HCT116 (cell line): ENCODE data around the gene EFCAB12. TPM values are rescaled to one million over a fixed set of nuclear protein-coding genes. Genes with fewer than 3 reads are reported as not detected.
A peak's percentile ranks its signal among the peaks of the same experiment; 100 is the strongest.
"Not testable (repeated sequence)": the region's sequence is repeated elsewhere in the genome, so short reads cannot be mapped to it uniquely, and the experiment has no call there.

Source experiments
- ATAC-seq: fragments of 200-7000 bp; cut with Tn5 transposase; 2 replicates; pipeline ENCODE4 v1.9.1; 2020; ENCODE audit warnings: mild to moderate bottlenecking, moderate library complexity
- BruUV-seq: library from RNA; stranded (reverse); fragments of 400-500 nt; replicated peaks from 2 replicates; lab custom pipeline; 2021; lab: Mats Ljungman, UMichigan
- CTCF ChIA-PET: fragments of 300-600 bp; sonication (Branson Sonifier 250); formaldehyde crosslinking; loops from one replicate; lab custom pipeline; 2021; ENCODE audit warnings: antibody characterized with exemption; lab: Charles Lee
- POLR2A ChIA-PET: fragments of 300-600, 350-600 bp; sonication (Branson Sonifier 250); formaldehyde crosslinking; loops from one replicate; lab custom pipeline; 2021; ENCODE audit warnings: antibody characterized with exemption; lab: Charles Lee
- RAD21 ChIA-PET, 2 experiments: fragments of 300-600 bp; sonication (Branson Sonifier 250); formaldehyde crosslinking; loops; one replicate each; lab custom pipeline; 2023; ENCODE audit warnings: low total read pairs in 2 of 2; ENCODE audit not compliant: uncharacterized antibody in 2 of 2, unreplicated experiment in 2 of 2, low non-redundant PET in 1 of 2; lab: Charles Lee
- DNase-seq: peaks from one replicate; pipeline ENCODE4 v3.0.0-alpha.2; 2010; ENCODE audit warnings: low read depth, low spot score
- H2AFZ ChIP-seq: fragments of 200-600 bp; shearing (Covaris generic), sonication (generic); 2 replicates; pipeline ENCODE4 v1.6.1; 2017; ENCODE audit warnings: low read depth, mixed run types, mixed read lengths, antibody characterized with exemption, low read length; ENCODE audit not compliant: poor library complexity, severe bottlenecking
- H3K27ac ChIP-seq: 2 replicates; pipeline ENCODE4 v1.5.1; 2012; ENCODE audit warnings: low read depth, low read length
- H3K27me3 ChIP-seq: fragments of 200-600 bp; sonication (generic); 2 replicates; pipeline ENCODE4 v1.6.1; 2016; ENCODE audit warnings: mixed run types, low read length, mixed read lengths; ENCODE audit not compliant: insufficient read depth
- H3K36me3 ChIP-seq, 2 experiments: fragments of 200-500 bp in 1 of 2; fragments of 200-600 bp in 1 of 2; sonication (Bioruptor generic) in 1 of 2; sonication (generic) in 1 of 2; 2 replicates each; pipeline versions ENCODE4 v1.5.1 to v1.6.1; 2014 to 2016; ENCODE audit warnings: low read length in 2 of 2, inconsistent platforms in 1 of 2, mixed read lengths in 1 of 2, mixed run types in 1 of 2; ENCODE audit not compliant: insufficient read depth in 2 of 2, control insufficient read depth in 1 of 2
- H3K4me1 ChIP-seq, 2 experiments: fragments of 200-600 bp in 1 of 2; sonication (generic) in 1 of 2; 2 replicates each; pipeline versions ENCODE4 v1.5.1 to v1.6.1; 2012 to 2017; ENCODE audit warnings: low read length in 2 of 2, inconsistent platforms in 1 of 2, mild to moderate bottlenecking in 1 of 2, mixed read lengths in 1 of 2, mixed run types in 1 of 2, moderate library complexity in 1 of 2; ENCODE audit not compliant: insufficient read depth in 2 of 2, control insufficient read depth in 1 of 2
- H3K4me2 ChIP-seq: fragments of 200-600 bp; sonication (generic); 2 replicates; pipeline ENCODE4 v1.6.1; 2017; ENCODE audit warnings: mixed run types, low read length, mixed read lengths
- H3K4me3 ChIP-seq, 2 experiments: fragments of 200-600 bp in 1 of 2; sonication (generic) in 1 of 2; replicated peaks in 1 of 2; 2 replicates each; pipeline ENCODE4 v1.5.1; 2011 to 2016; ENCODE audit warnings: low read length in 2 of 2, control low read depth in 1 of 2, low read depth in 1 of 2, mild to moderate bottlenecking in 1 of 2, mixed read lengths in 1 of 2, mixed run types in 1 of 2
- H3K79me2 ChIP-seq: fragments of 200-600 bp; sonication (generic); 2 replicates; pipeline ENCODE4 v1.6.1; 2017; ENCODE audit warnings: mild to moderate bottlenecking, mixed run types, low read length, moderate library complexity, mixed read lengths; ENCODE audit not compliant: insufficient read depth
- H3K9ac ChIP-seq: fragments of 200-600 bp; sonication (generic); 2 replicates; pipeline ENCODE4 v1.6.1; 2016; ENCODE audit warnings: low read length, mixed read lengths
- H3K9me2 ChIP-seq: fragments of 200-600 bp; sonication (generic), shearing (Covaris generic); 2 replicates; pipeline ENCODE4 v1.6.1; 2017; ENCODE audit warnings: mixed run types, mild to moderate bottlenecking, moderate library complexity; ENCODE audit not compliant: insufficient read depth
- H3K9me3 ChIP-seq, 2 experiments: fragments of 200-500 bp in 1 of 2; fragments of 200-600 bp in 1 of 2; sonication (Bioruptor generic) in 1 of 2; sonication (generic) in 1 of 2; 2 replicates each; pipeline ENCODE4 v1.6.1; 2014 to 2017; ENCODE audit warnings: low read length in 2 of 2, mixed read lengths in 2 of 2, inconsistent platforms in 1 of 2, low read depth in 1 of 2, mild to moderate bottlenecking in 1 of 2, mixed run types in 1 of 2, moderate library complexity in 1 of 2; ENCODE audit not compliant: control insufficient read depth in 1 of 2, insufficient read depth in 1 of 2
- H4K20me1 ChIP-seq: fragments of 200-600 bp; sonication (generic), shearing (Covaris generic); 2 replicates; pipeline ENCODE4 v1.6.1; 2017; ENCODE audit warnings: mixed run types, mild to moderate bottlenecking, moderate library complexity; ENCODE audit not compliant: insufficient read depth
- CTCF ChIP-seq, 3 experiments: fragments of 200-600 bp in 1 of 3; sonication (generic) in 1 of 3; IDR thresholded peaks in 2 of 3; conservative IDR thresholded peaks in 1 of 3; 2 replicates each; pipeline ENCODE4 v1.5.1; 2012 to 2017; ENCODE audit warnings: low read depth in 2 of 3, low read length in 2 of 3, antibody characterized with exemption in 1 of 3, borderline replicate concordance in 1 of 3, control low read depth in 1 of 3, mild to moderate bottlenecking in 1 of 3, mixed read lengths in 1 of 3, mixed run types in 1 of 3, moderate library complexity in 1 of 3; ENCODE audit not compliant: insufficient read depth in 1 of 3
- FOSL1 ChIP-seq: IDR thresholded peaks from 2 replicates; pipeline ENCODE4 v1.6.1; 2012; ENCODE audit warnings: low read depth
- POLR2A ChIP-seq: IDR thresholded peaks from 2 replicates; pipeline ENCODE4 v1.7.0; 2011; ENCODE audit warnings: borderline replicate concordance; ENCODE audit not compliant: insufficient read depth, insufficient read length; ENCODE audit errors: extremely low read depth
- REST ChIP-seq: IDR thresholded peaks from 2 replicates; pipeline ENCODE4 v1.6.1; 2012; ENCODE audit warnings: low read depth
- TCF7L2 ChIP-seq: IDR thresholded peaks from 2 replicates; pipeline ENCODE4 v1.7.0; 2011; ENCODE audit warnings: borderline replicate concordance, inconsistent platforms; ENCODE audit not compliant: insufficient read depth, insufficient read length; ENCODE audit errors: extremely low read depth
- ZFX ChIP-seq: fragments of 450-650 bp; IDR thresholded peaks from 2 replicates; pipeline ENCODE4 v1.6.1; 2017
- intact Hi-C: fragments of 100-400 bp; cut with micrococcal nuclease; formaldehyde crosslinking; loops from 2 replicates; pipeline ENCODE4 v1.10.0; 2022
- total RNA-seq: library from RNA; stranded (reverse); gene quantifications from one replicate; pipeline ENCODE4 v1.2.1, GENCODE V29; 2021; ENCODE audit not compliant: unreplicated experiment

Gene EFCAB12
- total RNA-seq, 1 experiment from 2014 or later, result 0.42 TPM

GRCh38 chr3:129364811-129365210, 63.6 kb downstream of the EFCAB12 start:
- H2AFZ ChIP-seq, CTCF ChIA-PET, H3K4me3 ChIP-seq, BruUV-seq, ATAC-seq, H3K9me3 ChIP-seq, H3K9me2 ChIP-seq, H3K4me2 ChIP-seq, H3K79me2 ChIP-seq, H3K27me3 ChIP-seq, POLR2A ChIA-PET, H3K9ac ChIP-seq, H3K27ac ChIP-seq, H4K20me1 ChIP-seq, intact Hi-C loops, H3K36me3 ChIP-seq, H3K4me1 ChIP-seq, DNase-seq, RAD21 ChIA-PET: not testable (repeated sequence)

- H3K36me3 ChIP-seq, H3K9me2 ChIP-seq, H3K9me3 ChIP-seq, H2AFZ ChIP-seq, POLR2A ChIA-PET, H3K4me3 ChIP-seq, H3K27me3 ChIP-seq, intact Hi-C loops, H3K9ac ChIP-seq, BruUV-seq, H4K20me1 ChIP-seq, H3K4me2 ChIP-seq, H3K79me2 ChIP-seq, RAD21 ChIA-PET, H3K27ac ChIP-seq, DNase-seq, CTCF ChIA-PET, ATAC-seq: not testable (repeated sequence)
- H3K4me1 ChIP-seq, result peaks cover 4 to 14% of the 10 kb centered on the region in 2 experiments; a peak in 3 of 4 replicates
Measured at GRCh38 chr3:129363356-129363755, 65.1 kb downstream of the EFCAB12 start.

GRCh38 chr3:129360705-129361460, 67.6 kb downstream of the EFCAB12 start:
- no peak for DNase-seq
- Histone ChIP-seq H3K9me3 (no peaks in the 10 kb centered on the region), H3K9me2 (no peaks in the 10 kb centered on the region), H3K27ac (no peak overlapping the region), H3K79me2 (no peaks in the 10 kb centered on the region), H3K27me3 (no peaks in the 10 kb centered on the region), H3K4me3 (no peak overlapping the region), H3K4me1 (peaks cover 4 to 8% of the 10 kb centered on the region in 2 experiments; a peak in 3 of 4 replicates), H3K4me2 (no peak overlapping the region), H4K20me1 (no peaks in the 10 kb centered on the region), H3K36me3 (no peaks in the 10 kb centered on the region), H2AFZ (no peak overlapping the region), H3K9ac (no peak overlapping the region)
- ChIA-PET CTCF (no interaction called here), RAD21 (no interaction called here), POLR2A (no interaction called here)
- BruUV-seq, result no TSS peak
- intact Hi-C loops, result no loop called here
- ATAC-seq, result peak; percentile 66
- no peak for TF ChIP-seq CTCF (IDR thresholded peaks at IDR 0.05 in 2 of 3, conservative IDR thresholded peaks at IDR 0.05 in 1 of 3; ENCODE audit: borderline replicate concordance in 1 of 3, insufficient read depth in 1 of 3, low read depth in 2 of 3, low read length in 2 of 3)
- TF ChIP-seq REST, result no peak
- no peak for TF ChIP-seq POLR2A
- TF ChIP-seq FOSL1, result no peak
- TF ChIP-seq ZFX, result no peak
- no peak for TF ChIP-seq TCF7L2
